K562 (cell line): Measurements from ENCODE around the gene BCAS4. TPM values are rescaled to one million over a fixed set of nuclear protein-coding genes. Genes with fewer than 3 reads are reported as not detected.

Experiments used
- CBX1 ChIP-seq: sonication (generic); IDR thresholded peaks from 2 replicates; pipeline ENCODE4 v1.6.1; 2016; ENCODE audit warnings: antibody characterized with exemption, low read depth, mild to moderate bottlenecking
- DPF2 ChIP-seq: fragments of 450-650 bp; IDR thresholded peaks from 2 replicates; pipeline ENCODE4 v1.6.1; 2016
- EHMT2 ChIP-seq: fragments of 450-650 bp; IDR thresholded peaks from 2 replicates; pipeline ENCODE4 v1.6.1; 2018; ENCODE audit warnings: antibody characterized with exemption
- FOXJ3 ChIP-seq: sonication (generic); formaldehyde crosslinking; IDR thresholded peaks from 2 replicates; pipeline ENCODE4 v1.4.0; 2020; ENCODE audit warnings: mild to moderate bottlenecking, missing genetic modification reagents
- HDAC8 ChIP-seq: fragments of 450-650 bp; IDR thresholded peaks from 2 replicates; pipeline ENCODE4 v1.6.1; 2016; ENCODE audit warnings: mild to moderate bottlenecking, missing genetic modification characterization, moderate library complexity, missing compliant biosample characterization
- MAFG ChIP-seq: fragments of 450-650 bp; conservative IDR thresholded peaks from 2 replicates; pipeline ENCODE4 v1.6.1; 2016; ENCODE audit warnings: missing genetic modification characterization, missing compliant biosample characterization
- NFIC ChIP-seq: fragments of 450-650 bp; IDR thresholded peaks from 2 replicates; pipeline ENCODE4 v1.6.1; 2017; ENCODE audit warnings: mild to moderate bottlenecking, inconsistent platforms
- PML ChIP-seq: IDR thresholded peaks from 2 replicates; pipeline ENCODE4 v1.6.1; 2012; ENCODE audit warnings: low read length, inconsistent platforms
- POLR2AphosphoS5 ChIP-seq: IDR thresholded peaks from 2 replicates; pipeline ENCODE4 v1.6.1; 2011; ENCODE audit warnings: mild to moderate bottlenecking, low read depth, low read length, moderate library complexity; ENCODE audit not compliant: control insufficient read depth, insufficient read depth
- SMARCA4 ChIP-seq: fragments of 450-650 bp; IDR thresholded peaks from 2 replicates; pipeline ENCODE4 v1.6.1; 2016
- THAP7 ChIP-seq: fragments of 250-450 bp; sonication (Bioruptor Pico); IDR thresholded peaks from 2 replicates; pipeline ENCODE4 v1.5.0; 2021
- ZBTB26 ChIP-seq: fragments of 450-650 bp; formaldehyde crosslinking; IDR thresholded peaks from 2 replicates; pipeline ENCODE4 v1.4.0; 2022; ENCODE audit warnings: missing genetic modification characterization
- ZNF316 ChIP-seq: fragments of 450-650 bp; IDR thresholded peaks from 2 replicates; pipeline ENCODE4 v1.6.1; 2016
- ZNF436 ChIP-seq: fragments of 250-450, 450-650 bp; sonication (Bioruptor Pico); formaldehyde crosslinking; IDR thresholded peaks from 2 replicates; pipeline ENCODE4 v1.7.0; 2020; ENCODE audit warnings: mild to moderate bottlenecking
- ZNF644 ChIP-seq: fragments of 200-800 bp; sonication (Bioruptor generic); IDR thresholded peaks from 2 replicates; pipeline ENCODE4 v1.6.1; 2016; ENCODE audit warnings: low read depth, missing genetic modification characterization, missing compliant biosample characterization
- ZNF766 ChIP-seq: fragments of 200-800 bp; sonication (Bioruptor generic); conservative IDR thresholded peaks from 2 replicates; pipeline ENCODE4 v1.6.1; 2016; ENCODE audit warnings: missing genetic modification characterization, missing compliant biosample characterization
- polyA plus RNA-seq, 8 experiments: library from polyadenylated mRNA; depleted of rRNA in 4 of 8; stranded (reverse) in 5 of 8; unstranded in 3 of 8; fragments of >200 nt; fragmentation: Nextera tagmentation in 2 of 8; fragmentation: Illumina TruSeq in 1 of 8; extraction: Ambion mirVana in 2 of 8; extraction: Trizol in 1 of 8; gene quantifications; 2 replicates each; pipeline versions ENCODE4 v1.2.1 to v1.2.3, GENCODE V29; 2011 to 2014; ENCODE audit warnings: inconsistent platforms in 1 of 8, missing spikeins in 1 of 8
- total RNA-seq, 7 experiments: library from RNA; depleted of rRNA in 6 of 7; stranded (reverse); fragments of >200 nt in 6 of 7; fragmentation: Illumina TruSeq in 2 of 7; extraction: Trizol in 2 of 7; gene quantifications; 2 replicates each; pipeline versions ENCODE4 v1.2.1 to v1.2.3, GENCODE V29; 2011 to 2021; ENCODE audit warnings: low replicate concordance in 1 of 7
- TF ChIP-seq, protein P1 (sequence below): fragments of 200-800 bp; sonication (Bioruptor generic); IDR thresholded peaks from 2 replicates; pipeline ENCODE4 v1.6.1; 2017; ENCODE audit warnings: missing genetic modification characterization, missing compliant biosample characterization
- TF ChIP-seq, protein P2 (sequence below), 2 experiments: fragments of 450-650 bp; formaldehyde crosslinking in 1 of 2; IDR thresholded peaks; 2 replicates each; pipeline versions ENCODE4 v1.4.0 to v1.6.1; 2014 to 2020; ENCODE audit warnings: mild to moderate bottlenecking in 2 of 2, borderline replicate concordance in 1 of 2, low read depth in 1 of 2

Gene BCAS4
- total and polyA plus RNA-seq, 9 of the 15 experiments (the other 6 are each of a cell fraction or from before 2014, with no cell fraction given): 0.15 to 2.3 (median 0.47) TPM

GRCh38 chr20:50903353-50904051 is 108.6 kb downstream of the BCAS4 start (continued):
- TF ChIP-seq FOXJ3 (CRISPR knock-in tag) (no peak), ZNF766 (CRISPR knock-in tag) (0 out of 2 replicates have a peak, but pooled peaks have one; percentile 14), ZNF316 (peak; percentile 93), ZNF644 (peak; percentile 68; the same call in 1 of the 2 replicates), THAP7 (no peak), ZNF436 (CRISPR knock-in tag) (no peak), PML (peak; percentile 94), HDAC8 (tag) (no peak), ZBTB26 (CRISPR knock-in tag) (no peak), NFIC (peak; percentile 78), EHMT2 (peak; percentile 74; the same call in 1 of the 2 replicates), POLR2AphosphoS5 (peak; percentile 94), CBX1 (no peak), MAFG (tag) (peak; percentile 84), SMARCA4 (peak; percentile 97), DPF2 (peak; percentile 97)
- TF ChIP-seq, protein P1, sequence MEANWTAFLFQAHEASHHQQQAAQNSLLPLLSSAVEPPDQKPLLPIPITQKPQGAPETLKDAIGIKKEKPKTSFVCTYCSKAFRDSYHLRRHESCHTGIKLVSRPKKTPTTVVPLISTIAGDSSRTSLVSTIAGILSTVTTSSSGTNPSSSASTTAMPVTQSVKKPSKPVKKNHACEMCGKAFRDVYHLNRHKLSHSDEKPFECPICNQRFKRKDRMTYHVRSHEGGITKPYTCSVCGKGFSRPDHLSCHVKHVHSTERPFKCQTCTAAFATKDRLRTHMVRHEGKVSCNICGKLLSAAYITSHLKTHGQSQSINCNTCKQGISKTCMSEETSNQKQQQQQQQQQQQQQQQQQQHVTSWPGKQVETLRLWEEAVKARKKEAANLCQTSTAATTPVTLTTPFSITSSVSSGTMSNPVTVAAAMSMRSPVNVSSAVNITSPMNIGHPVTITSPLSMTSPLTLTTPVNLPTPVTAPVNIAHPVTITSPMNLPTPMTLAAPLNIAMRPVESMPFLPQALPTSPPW (CRISPR knock-in tag): peak; percentile 50
- TF ChIP-seq, protein P2, sequence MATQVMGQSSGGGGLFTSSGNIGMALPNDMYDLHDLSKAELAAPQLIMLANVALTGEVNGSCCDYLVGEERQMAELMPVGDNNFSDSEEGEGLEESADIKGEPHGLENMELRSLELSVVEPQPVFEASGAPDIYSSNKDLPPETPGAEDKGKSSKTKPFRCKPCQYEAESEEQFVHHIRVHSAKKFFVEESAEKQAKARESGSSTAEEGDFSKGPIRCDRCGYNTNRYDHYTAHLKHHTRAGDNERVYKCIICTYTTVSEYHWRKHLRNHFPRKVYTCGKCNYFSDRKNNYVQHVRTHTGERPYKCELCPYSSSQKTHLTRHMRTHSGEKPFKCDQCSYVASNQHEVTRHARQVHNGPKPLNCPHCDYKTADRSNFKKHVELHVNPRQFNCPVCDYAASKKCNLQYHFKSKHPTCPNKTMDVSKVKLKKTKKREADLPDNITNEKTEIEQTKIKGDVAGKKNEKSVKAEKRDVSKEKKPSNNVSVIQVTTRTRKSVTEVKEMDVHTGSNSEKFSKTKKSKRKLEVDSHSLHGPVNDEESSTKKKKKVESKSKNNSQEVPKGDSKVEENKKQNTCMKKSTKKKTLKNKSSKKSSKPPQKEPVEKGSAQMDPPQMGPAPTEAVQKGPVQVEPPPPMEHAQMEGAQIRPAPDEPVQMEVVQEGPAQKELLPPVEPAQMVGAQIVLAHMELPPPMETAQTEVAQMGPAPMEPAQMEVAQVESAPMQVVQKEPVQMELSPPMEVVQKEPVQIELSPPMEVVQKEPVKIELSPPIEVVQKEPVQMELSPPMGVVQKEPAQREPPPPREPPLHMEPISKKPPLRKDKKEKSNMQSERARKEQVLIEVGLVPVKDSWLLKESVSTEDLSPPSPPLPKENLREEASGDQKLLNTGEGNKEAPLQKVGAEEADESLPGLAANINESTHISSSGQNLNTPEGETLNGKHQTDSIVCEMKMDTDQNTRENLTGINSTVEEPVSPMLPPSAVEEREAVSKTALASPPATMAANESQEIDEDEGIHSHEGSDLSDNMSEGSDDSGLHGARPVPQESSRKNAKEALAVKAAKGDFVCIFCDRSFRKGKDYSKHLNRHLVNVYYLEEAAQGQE (IDR thresholded peaks at IDR 0.05; ENCODE audit: borderline replicate concordance): peak; percentile 19; the same call in 1 of the 2 replicates
- TF ChIP-seq, protein P2 (CRISPR knock-in tag; IDR thresholded peaks at IDR 0.05; ENCODE audit: low read depth): no peak
